NCI-H82 (cell line): ENCODE measurements around the gene IGSF9B.
A peak's percentile ranks its signal among the peaks of the same experiment; 100 is the strongest.

Experiments used
- DNase-seq: peaks from one replicate; lab custom pipeline; 2025; lab: John Stamatoyannopoulos, UW

Gene IGSF9B

DNA sequence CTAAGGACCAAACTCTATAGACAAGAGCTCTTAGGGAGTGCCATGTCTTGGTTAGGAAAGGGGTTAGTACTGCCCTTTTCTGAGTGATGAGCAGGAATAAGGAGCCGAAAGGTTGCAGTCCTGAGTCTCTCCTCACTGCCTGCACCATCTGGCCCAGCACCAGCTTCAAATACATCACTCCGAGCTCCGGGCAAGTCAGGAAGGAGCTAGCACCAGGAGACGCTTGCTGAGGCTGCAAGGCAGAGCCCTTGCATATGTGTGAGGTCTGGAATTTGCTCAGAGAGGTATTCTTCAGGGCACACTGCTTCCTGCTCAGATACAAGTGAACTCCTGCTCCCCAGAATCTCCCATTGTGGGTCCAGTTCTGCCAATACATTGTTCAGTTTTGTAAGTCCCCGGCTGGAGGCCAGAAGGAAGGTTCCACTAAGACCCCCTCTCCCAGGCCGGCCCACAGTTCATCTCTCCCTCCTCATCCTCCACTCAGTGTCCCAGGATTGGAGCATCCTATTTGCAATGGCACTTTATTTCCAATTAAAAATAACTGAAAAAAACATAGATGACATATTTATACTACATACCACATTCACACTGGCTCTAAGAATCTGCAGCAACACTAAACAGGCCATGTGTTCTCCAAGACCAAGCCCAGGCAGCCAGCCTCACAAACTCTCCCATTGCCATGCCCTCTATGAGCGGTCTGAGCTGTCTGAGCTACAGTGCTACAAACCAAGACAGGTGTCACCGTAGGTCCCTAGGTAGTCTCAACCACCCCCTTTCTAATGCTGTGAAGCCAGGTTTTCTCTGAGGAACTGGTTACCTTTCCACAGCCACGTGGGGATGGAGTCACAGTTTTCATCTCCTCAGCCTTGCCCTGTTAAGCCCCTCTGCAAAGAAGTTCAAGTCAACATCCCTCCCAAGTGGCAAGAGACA is 56.3 kb downstream of the IGSF9B start:
- DNase-seq, result no peak

DNA sequence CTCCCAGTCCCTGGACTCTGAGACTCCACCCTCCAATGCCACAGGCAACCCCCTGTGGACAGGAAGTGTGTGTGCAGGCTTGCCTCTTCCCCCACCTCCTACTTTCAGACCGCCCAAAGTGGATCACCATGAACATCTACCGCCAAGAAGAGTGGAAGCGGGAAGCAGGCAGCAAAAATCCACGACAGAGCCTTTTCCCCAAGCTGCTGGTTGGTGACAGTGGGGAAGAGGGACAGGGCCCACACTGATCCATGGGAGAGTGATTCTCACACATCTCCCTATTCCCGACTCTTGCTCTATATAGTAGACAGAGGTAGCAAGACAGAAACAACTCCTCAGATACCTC is 58.0 kb downstream of the IGSF9B start:
- no peak for DNase-seq

DNA sequence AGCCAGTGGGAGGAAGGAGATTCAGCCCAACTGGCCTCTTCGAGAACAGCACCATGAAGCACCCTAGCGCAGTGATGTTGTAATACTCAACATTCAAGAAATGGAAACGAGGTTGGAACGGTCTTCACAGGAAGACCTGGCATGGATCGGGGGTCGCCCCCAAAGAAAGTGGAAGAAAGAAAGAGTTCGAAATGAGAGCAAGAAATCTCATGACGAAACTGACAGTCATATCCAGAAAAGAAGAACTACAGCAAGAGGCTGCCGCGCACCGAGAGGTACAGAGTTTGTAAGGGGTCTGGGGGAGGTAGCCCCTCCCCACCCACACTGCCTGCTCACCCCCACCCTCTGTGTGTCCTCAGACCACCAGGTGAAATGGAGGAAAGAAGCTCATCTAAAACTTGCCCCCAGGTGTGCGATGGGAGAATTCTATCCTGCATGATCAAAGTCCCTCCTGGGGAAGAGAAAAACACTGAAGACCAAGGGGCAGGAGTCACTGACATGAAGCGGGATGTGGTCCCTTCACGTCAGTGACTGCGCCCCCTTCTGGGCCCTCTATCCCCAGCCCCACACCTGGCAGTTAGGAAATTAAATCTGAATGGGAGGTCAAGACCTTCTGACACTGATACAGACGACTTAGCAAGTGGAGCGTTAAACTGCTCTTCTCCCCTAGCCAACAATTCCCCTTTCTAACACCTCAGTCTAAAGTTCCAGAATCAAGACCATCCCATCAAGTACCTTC is 58.6 kb downstream of the IGSF9B start:
- peak; percentile 27 for DNase-seq

DNA sequence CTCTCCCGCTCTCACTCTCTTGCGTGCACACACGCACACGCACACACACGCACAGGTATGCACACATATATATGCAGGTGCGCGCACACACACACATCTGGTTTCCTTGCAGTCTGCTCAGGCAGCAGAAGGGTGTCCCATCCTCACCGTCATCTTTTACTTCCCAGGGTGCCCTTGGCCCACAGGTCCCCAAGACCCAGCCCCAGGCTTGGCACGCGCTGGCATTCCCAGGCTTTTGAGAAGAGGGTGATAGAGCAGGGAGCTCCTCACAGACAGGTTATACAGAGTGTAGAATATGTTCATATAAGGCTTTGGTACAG is 59.5 kb downstream of the IGSF9B start:
- DNase-seq, result no peak

- DNase-seq, result no peak
Measured at GRCh38 chr11:133896642-133897330, 60.0 kb downstream of the IGSF9B start.

DNA sequence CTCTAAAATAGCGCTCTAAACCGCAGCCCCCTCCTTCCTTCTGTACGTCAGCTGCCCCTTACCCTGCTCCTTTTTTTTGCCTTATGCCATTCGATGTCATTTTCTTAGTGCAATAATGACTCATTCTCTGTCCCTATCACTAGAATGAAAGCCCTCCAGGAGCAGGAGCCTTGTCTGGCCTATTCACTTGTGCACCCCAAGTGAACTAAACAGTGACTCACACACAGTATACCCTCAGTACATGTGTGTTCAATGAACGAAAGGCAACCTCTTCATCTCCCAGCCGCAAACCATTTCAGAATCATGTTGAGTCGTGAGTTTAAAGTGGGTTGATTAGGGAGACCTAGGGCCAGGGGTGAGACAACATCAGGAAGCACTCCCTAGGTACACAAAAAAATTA is 60.7 kb downstream of the IGSF9B start:
- no peak for DNase-seq

DNA sequence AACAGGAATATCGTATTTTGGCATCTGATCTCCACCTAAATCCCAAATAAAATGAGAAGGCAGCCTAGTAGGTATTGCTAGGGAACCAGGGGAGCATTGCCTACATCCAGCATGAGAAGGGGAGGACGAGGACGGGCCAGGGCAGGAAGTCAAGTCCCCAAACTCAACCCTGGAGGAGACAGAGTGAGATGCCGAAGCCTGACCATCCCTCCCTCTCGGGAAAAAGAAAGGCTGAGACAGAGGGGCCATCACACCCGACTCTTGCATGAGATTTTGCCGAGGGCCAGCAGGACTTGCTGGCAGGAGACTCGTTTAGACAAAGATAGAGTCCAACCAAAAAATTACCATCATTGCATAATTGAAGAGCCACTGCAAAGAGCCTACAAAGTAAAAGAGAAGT is 61.2 kb downstream of the IGSF9B start:
- DNase-seq, result no peak

DNA sequence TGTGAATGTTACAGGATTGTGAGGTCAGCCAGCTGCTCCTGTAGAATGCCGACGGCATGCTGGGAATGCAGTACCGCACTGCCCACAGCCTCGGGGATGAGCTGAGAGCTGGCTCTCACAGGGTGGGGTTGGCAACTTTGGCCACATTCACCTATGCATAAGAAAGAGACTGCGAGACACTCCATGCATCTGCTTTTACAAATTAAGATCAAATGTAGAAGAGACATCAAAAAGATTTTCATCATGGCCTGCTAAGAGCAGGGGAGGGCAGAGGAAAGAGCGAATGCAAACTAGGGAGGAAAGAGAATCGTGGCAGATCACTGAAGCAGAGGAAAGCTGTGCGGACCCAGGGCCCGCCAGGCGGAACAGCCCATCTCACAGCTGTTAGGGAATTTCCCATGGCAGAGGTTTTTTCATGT is 61.7 kb downstream of the IGSF9B start:
- peak; percentile 2 for DNase-seq

DNA sequence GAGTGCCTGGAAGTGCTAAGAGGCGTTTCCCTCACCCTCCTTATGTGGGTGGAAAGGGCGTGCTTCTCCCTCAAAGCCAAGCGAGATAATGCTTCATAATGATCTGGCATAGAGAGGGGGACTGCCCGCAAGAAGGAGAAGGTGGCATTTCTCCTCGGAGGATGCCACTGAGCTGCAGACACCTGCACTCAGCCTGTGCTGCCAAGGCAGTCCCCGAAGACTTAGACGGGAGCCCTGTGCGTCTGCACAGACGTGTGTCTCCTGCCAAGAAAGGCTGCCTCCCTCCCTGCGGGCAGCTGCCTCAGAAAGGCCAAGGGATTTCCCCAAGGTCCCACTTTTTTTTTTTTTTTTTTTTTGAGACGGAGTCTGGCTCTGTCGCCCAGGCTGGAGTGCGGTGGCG is 63.4 kb downstream of the IGSF9B start:
- DNase-seq, result no peak

DNA sequence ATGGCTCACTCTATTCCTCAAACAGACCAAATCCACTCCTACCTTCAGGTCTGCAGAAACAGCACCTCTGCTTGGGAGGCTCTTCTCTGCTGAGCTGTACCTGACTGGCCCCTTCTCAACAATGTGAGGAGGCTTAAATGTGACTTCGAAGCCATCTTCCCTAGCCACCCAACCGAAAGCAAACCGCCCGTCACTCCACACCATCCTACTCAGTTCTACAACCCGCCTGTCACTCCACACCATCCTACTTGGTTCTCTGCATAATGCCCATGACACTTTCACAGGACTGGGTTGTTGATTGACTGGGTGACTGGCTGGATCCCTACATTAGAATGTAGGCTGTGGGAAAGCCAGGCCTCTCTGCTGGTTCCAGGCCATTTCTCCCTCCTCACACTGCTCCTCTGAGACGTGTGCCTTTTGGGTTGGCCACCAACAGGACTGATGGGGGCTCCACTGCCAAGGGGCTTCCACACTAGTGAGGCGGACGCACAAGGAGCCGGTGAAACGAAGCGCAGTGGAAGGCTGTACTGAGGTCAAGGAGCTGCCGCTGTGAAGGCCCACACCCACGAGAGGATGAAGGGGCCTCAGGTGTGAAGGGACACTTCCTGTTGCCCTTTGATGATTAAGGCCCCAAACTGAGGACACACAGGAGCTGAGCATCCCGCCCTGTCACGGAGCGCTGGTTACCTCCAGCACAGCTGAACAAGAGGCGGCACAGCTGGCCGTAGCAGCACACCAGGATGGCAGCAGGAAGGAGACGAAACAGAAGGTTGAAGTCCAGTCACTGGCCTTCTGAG is 64.0 kb downstream of the IGSF9B start:
- DNase-seq, result no peak

- no peak for DNase-seq
Measured at GRCh38 chr11:133892126-133892525, 64.6 kb downstream of the IGSF9B start.

DNA sequence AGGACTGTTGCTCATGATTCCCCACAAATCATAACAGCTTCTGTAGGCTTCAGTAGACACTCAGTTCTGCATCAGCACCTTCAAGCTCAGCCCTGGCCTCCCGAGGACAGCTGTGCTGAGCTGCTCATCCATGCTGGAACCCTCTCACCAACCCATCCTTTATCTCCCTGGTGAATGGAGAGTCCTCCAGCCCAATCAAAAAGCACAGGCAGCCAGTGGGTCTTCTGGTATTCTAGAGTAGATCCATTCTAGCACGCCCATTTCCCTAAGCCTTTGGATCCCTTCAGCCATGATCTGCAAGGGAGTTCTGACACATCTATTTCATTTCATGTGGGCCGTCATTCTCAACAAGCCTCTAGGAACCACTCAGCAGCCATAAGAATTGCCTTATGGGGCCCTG is 66.9 kb downstream of the IGSF9B start:
- no peak for DNase-seq

- DNase-seq, result no peak
Measured at GRCh38 chr11:133889188-133889587, 67.6 kb downstream of the IGSF9B start.

DNA sequence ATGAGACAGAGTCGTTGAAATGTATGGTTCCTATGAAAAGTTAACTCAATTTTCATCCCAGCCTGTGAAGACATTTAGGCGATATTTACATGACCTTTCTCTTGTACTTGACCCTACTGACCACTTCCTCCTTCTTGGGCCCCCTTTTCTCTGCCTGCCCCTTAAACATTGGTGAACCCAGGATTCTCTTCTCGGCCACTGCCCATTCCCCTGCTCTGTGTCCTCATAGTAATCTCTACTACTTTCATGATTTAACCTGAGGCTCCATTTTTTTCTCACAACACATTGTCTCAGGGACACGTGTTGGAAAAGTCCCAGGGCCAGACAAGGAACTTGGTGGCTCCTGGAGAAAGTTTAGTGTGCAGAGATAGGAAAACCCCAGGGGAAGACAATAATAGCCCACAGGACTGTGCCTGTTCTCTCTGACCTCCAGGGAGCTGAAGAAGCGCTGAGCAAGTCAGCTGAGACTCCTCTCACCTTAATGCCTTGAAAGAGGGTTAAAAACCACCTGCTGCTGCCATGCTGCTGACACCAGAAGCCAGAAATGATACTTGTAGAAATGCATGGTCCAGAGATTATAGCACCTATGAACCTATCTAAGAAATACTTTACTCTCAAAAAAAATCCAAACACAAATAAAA is 69.0 kb downstream of the IGSF9B start:
- DNase-seq, result no peak

DNA sequence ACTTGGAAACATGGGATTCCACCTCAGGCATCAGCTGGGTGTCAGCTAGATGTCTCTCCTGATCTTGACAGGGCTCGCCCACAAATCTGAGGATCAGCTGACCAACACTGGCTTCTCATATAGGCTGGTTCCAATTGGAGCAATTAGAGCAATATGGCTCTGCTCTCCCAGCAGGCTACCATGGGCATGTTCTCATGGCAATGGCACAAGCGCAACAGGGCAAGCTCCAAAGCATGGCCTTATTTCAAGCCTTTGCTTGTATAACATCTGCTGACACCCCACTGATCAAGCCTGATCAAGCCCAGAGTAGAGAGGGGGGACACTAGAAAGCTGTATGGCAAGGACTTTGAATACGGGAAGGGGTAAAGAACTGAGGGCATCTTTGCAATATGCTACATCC is 70.7 kb downstream of the IGSF9B start:
- DNase-seq, result no peak

GRCh38 chr11:133872160-133872559 is 84.6 kb downstream of the IGSF9B start:
- no peak for DNase-seq

- no peak for DNase-seq
Measured at GRCh38 chr11:133867456-133867855, 89.3 kb downstream of the IGSF9B start.

- no peak for DNase-seq
Measured at GRCh38 chr11:133865466-133865865, 91.3 kb downstream of the IGSF9B start.

- DNase-seq, result no peak
Measured at GRCh38 chr11:133864756-133865155, 92.0 kb downstream of the IGSF9B start.

DNA sequence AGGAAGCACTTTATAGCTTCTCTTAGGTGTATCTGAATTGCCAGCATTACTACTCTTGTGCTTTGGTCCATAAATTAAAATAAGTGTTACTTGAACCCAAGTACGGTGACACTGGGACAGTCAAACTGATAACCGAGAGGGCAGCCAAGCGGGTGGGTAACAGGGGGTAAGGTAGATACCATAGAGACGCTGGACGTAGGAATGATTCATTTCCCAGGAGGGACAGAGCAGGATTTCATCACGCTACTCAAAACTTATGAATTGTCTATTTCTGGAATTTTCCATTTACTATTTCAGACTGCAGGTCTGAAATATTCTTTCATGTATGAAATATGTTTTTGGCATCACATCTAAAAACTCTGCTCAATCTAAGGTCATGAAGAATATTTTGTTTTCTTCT is 96.6 kb downstream of the IGSF9B start:
- no peak for DNase-seq
